Gastrocnemius medialis (tissue), 4 donors: ENCODE data around the gene TTLL1. TPM values are rescaled to one million over a fixed set of nuclear protein-coding genes. Genes with fewer than 3 reads are reported as not detected.
A peak's percentile ranks its signal among the peaks of the same experiment; 100 is the strongest.

Source experiments
- ATAC-seq, 2 donors: fragments of 150-250 bp; one replicate each; pipeline ENCODE4 v1.9.1; 2016
- DNase-seq, 2 donors: peaks; one replicate each; pipeline ENCODE4 v3.0.0-alpha.2; 2019
- H3K27ac ChIP-seq, 4 donors: fragments of 200-600 bp; sonication (generic); 1 replicate in 1 of 4; 2 replicates in 3 of 4; pipeline ENCODE4 v1.5.1; 2016 to 2018; ENCODE audit warnings: mild to moderate bottlenecking in 2 of 4, moderate library complexity in 1 of 4
- H3K27me3 ChIP-seq, 3 donors: fragments of 200-600 bp; sonication (generic) in 2 of 3; 1 replicate in 1 of 3; 2 replicates in 2 of 3; pipeline versions ENCODE4 v1.5.1 to v1.6.0; 2016 to 2019; ENCODE audit warnings: mild to moderate bottlenecking in 1 of 3, moderate library complexity in 1 of 3
- H3K36me3 ChIP-seq, 2 donors: fragments of 200-600 bp; sonication (generic) in 1 of 2; one replicate each; pipeline ENCODE4 v1.5.1; 2017 to 2018
- H3K4me1 ChIP-seq, 2 donors: fragments of 200-600 bp; sonication (generic) in 1 of 2; one replicate each; pipeline ENCODE4 v1.5.1; 2016 to 2017; ENCODE audit warnings: mild to moderate bottlenecking in 2 of 2
- H3K4me3 ChIP-seq, 4 donors: fragments of 200-600 bp; sonication (generic) in 3 of 4; 1 replicate in 1 of 4; 2 replicates in 3 of 4; pipeline ENCODE4 v1.5.1; 2016 to 2019; ENCODE audit warnings: mild to moderate bottlenecking in 2 of 4
- H3K9me3 ChIP-seq, 3 donors: fragments of 200-600 bp; sonication (generic) in 2 of 3; 1 replicate in 1 of 3; 2 replicates in 2 of 3; pipeline ENCODE4 v1.5.1; 2016 to 2019
- POLR2A ChIP-seq, 2 donors: fragments of 450-650 bp; IDR thresholded peaks; one replicate each; pipeline ENCODE4 v1.6.1; 2017; ENCODE audit warnings: antibody characterized with exemption in 2 of 2, mild to moderate bottlenecking in 2 of 2, moderate library complexity in 2 of 2
- in situ Hi-C, 4 donors: fragments of 200-750 bp; cut with MboI; loops; one replicate each; pipeline versions ENCODE4 v1.15.0 to v1.8.0; 2017; ENCODE audit warnings: low sequenced_read_pairs in 4 of 4
- intact Hi-C: fragments of 100-400 bp; cut with DNase I; formaldehyde crosslinking; loops from one replicate; pipeline ENCODE4 v1.15.1; 2023; ENCODE audit warnings: low total_unique reads
- total RNA-seq, 4 donors: library from RNA; depleted of rRNA; stranded (reverse); fragments of >200 nt; gene quantifications; one replicate each; pipeline versions ENCODE4 v1.1.0 to v1.2.3, GENCODE V29; 2016
- TF ChIP-seq, protein P1 (sequence below), 5 experiments: fragments of 450-650 bp in 3 of 5; fragments of 200-600 bp in 2 of 5; sonication (generic) in 2 of 5; IDR thresholded peaks in 4 of 5; conservative IDR thresholded peaks in 1 of 5; 1 replicate in 4 of 5; 2 replicates in 1 of 5; pipeline ENCODE4 v1.5.1; 2016 to 2019; ENCODE audit warnings: antibody characterized with exemption in 5 of 5, mild to moderate bottlenecking in 3 of 5, moderate library complexity in 3 of 5

The TTLL1 gene
- total RNA-seq, 4 donors from 2014 or later: 1.3 to 2.0 (median 1.8) TPM

GRCh38 chr22:43011079-43011478, 78.1 kb downstream of the TTLL1 start:
- TF ChIP-seq, protein P1, sequence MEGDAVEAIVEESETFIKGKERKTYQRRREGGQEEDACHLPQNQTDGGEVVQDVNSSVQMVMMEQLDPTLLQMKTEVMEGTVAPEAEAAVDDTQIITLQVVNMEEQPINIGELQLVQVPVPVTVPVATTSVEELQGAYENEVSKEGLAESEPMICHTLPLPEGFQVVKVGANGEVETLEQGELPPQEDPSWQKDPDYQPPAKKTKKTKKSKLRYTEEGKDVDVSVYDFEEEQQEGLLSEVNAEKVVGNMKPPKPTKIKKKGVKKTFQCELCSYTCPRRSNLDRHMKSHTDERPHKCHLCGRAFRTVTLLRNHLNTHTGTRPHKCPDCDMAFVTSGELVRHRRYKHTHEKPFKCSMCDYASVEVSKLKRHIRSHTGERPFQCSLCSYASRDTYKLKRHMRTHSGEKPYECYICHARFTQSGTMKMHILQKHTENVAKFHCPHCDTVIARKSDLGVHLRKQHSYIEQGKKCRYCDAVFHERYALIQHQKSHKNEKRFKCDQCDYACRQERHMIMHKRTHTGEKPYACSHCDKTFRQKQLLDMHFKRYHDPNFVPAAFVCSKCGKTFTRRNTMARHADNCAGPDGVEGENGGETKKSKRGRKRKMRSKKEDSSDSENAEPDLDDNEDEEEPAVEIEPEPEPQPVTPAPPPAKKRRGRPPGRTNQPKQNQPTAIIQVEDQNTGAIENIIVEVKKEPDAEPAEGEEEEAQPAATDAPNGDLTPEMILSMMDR (IDR thresholded peaks at IDR 0.05 in 4 of 5, conservative IDR thresholded peaks at IDR 0.05 in 1 of 5): no peak
- no peak for TF ChIP-seq POLR2A (IDR thresholded peaks at IDR 0.05)
- no peak for DNase-seq
- Histone ChIP-seq H3K4me1 (peaks cover 30 to 33% of the 10 kb centered on the region in 2 donors), H3K27ac (no peak overlapping the region), H3K36me3 (no peaks in the 10 kb centered on the region), H3K4me3 (no peak overlapping the region), H3K9me3 (no peaks in the 10 kb centered on the region), H3K27me3 (no peaks in the 10 kb centered on the region)
- no peak for ATAC-seq
- intact Hi-C loops (no loop called here), in situ Hi-C loops (no loop called here)

GRCh38 chr22:43009444-43009843, 79.7 kb downstream of the TTLL1 start:
- H3K36me3 ChIP-seq: no peaks in the 10 kb centered on the region

GRCh38 chr22:43008921-43009320, 80.3 kb downstream of the TTLL1 start:
- no peak overlapping the region for H3K27ac ChIP-seq
- H3K4me1 ChIP-seq: peaks cover 25 to 26% of the 10 kb centered on the region in 2 donors
- H3K9me3 ChIP-seq: no peaks in the 10 kb centered on the region
- intact Hi-C loops (no loop called here), in situ Hi-C loops (no loop called here)
- no peaks in the 10 kb centered on the region for H3K36me3 ChIP-seq
- H3K27me3 ChIP-seq: no peaks in the 10 kb centered on the region
- TF ChIP-seq POLR2A (IDR thresholded peaks at IDR 0.05): no peak
- TF ChIP-seq, protein P1 (IDR thresholded peaks at IDR 0.05 in 4 of 5, conservative IDR thresholded peaks at IDR 0.05 in 1 of 5): no peak
- no peak overlapping the region for H3K4me3 ChIP-seq
- no peak for ATAC-seq
- DNase-seq: no peak

More at GRCh38 chr22:43009444-43009843, 79.7 kb downstream of the TTLL1 start:
- TF ChIP-seq, protein P1 (IDR thresholded peaks at IDR 0.05 in 4 of 5, conservative IDR thresholded peaks at IDR 0.05 in 1 of 5): no peak
- TF ChIP-seq POLR2A (IDR thresholded peaks at IDR 0.05): no peak
- Histone ChIP-seq H3K27me3 (no peaks in the 10 kb centered on the region), H3K4me1 (peaks cover 25 to 30% of the 10 kb centered on the region in 2 donors), H3K27ac (no peak overlapping the region), H3K9me3 (no peaks in the 10 kb centered on the region), H3K4me3 (no peak overlapping the region)
- no peak for DNase-seq
- no peak for ATAC-seq
- intact Hi-C loops (no loop called here), in situ Hi-C loops (no loop called here)

GRCh38 chr22:43008509-43008908, 80.7 kb downstream of the TTLL1 start:
- no peak for DNase-seq
- in situ Hi-C loops: no loop called here
- peaks cover 21 to 22% of the 10 kb centered on the region in 2 donors for H3K4me1 ChIP-seq
- H3K36me3 ChIP-seq: no peaks in the 10 kb centered on the region
- H3K4me3 ChIP-seq: no peak overlapping the region
- no peak for ATAC-seq
- no peak overlapping the region for H3K27ac ChIP-seq
- H3K9me3 ChIP-seq: no peaks in the 10 kb centered on the region
- H3K27me3 ChIP-seq: no peaks in the 10 kb centered on the region
- intact Hi-C loops: no loop called here
- TF ChIP-seq POLR2A (IDR thresholded peaks at IDR 0.05): no peak
- TF ChIP-seq, protein P1 (IDR thresholded peaks at IDR 0.05 in 4 of 5, conservative IDR thresholded peaks at IDR 0.05 in 1 of 5): no peak

GRCh38 chr22:43007519-43008102, 81.6 kb downstream of the TTLL1 start:
- Histone ChIP-seq H3K4me1 (peaks cover 16 to 19% of the 10 kb centered on the region in 2 donors), H3K27ac (no peak overlapping the region), H3K9me3 (no peaks in the 10 kb centered on the region), H3K36me3 (no peaks in the 10 kb centered on the region), H3K4me3 (no peak overlapping the region), H3K27me3 (no peaks in the 10 kb centered on the region)
- ATAC-seq: peak in 1 of 2 donors; percentile 35
- intact Hi-C loops: no loop called here
- in situ Hi-C loops: no loop called here
- DNase-seq: no peak
- no peak for TF ChIP-seq POLR2A (IDR thresholded peaks at IDR 0.05)
- TF ChIP-seq, protein P1 (IDR thresholded peaks at IDR 0.05 in 4 of 5, conservative IDR thresholded peaks at IDR 0.05 in 1 of 5): no peak
